Neural cell (in vitro differentiated cells): ENCODE data around the gene RC3H1. TPM values are rescaled to one million over a fixed set of nuclear protein-coding genes. Genes with fewer than 3 reads are reported as not detected.

Source experiments
- H2AFZ ChIP-seq: fragments of 200-600, 300-800 bp; sonication (generic), shearing (Covaris generic); 2 replicates; pipeline ENCODE4 v1.6.0; 2014; ENCODE audit warnings: low read depth, mild to moderate bottlenecking, antibody characterized with exemption, low read length, moderate library complexity
- H3F3A ChIP-seq: fragments of 200-600 bp; shearing (Covaris generic); 2 replicates; pipeline ENCODE4 v1.6.1; 2016; ENCODE audit warnings: mild to moderate bottlenecking, moderate library complexity, mixed read lengths, antibody characterized with exemption, low read length; ENCODE audit not compliant: insufficient read depth, poor library complexity, severe bottlenecking
- H3K27ac ChIP-seq: fragments of 200-600, 300-800 bp; sonication (generic), shearing (Covaris generic); 2 replicates; pipeline ENCODE4 v1.5.1; 2014; ENCODE audit warnings: mild to moderate bottlenecking, low read length, moderate library complexity
- H3K27me3 ChIP-seq: fragments of 300-800, 200-600 bp; sonication (generic), shearing (Covaris generic); 2 replicates; pipeline ENCODE4 v1.6.0; 2014; ENCODE audit warnings: mild to moderate bottlenecking, low read depth, low read length, moderate library complexity; ENCODE audit not compliant: insufficient read depth
- H3K36me3 ChIP-seq: fragments of 300-800, 200-600 bp; sonication (generic), shearing (Covaris generic); 2 replicates; pipeline ENCODE4 v1.5.1; 2014; ENCODE audit warnings: mild to moderate bottlenecking, antibody characterized with exemption, low read length, moderate library complexity; ENCODE audit not compliant: insufficient read depth
- H3K4me2 ChIP-seq: fragments of 300-800, 200-600 bp; sonication (generic), shearing (Covaris generic); 2 replicates; pipeline ENCODE4 v1.6.0; 2014; ENCODE audit warnings: mild to moderate bottlenecking, low read length
- H3K4me3 ChIP-seq: fragments of 300-800, 200-600 bp; sonication (generic), shearing (Covaris generic); 2 replicates; pipeline ENCODE4 v1.5.1; 2014; ENCODE audit warnings: mild to moderate bottlenecking, low read length, moderate library complexity
- H3K79me2 ChIP-seq: fragments of 200-600 bp; shearing (Covaris generic); replicated peaks from 2 replicates; pipeline ENCODE4 v1.6.0; 2014; ENCODE audit warnings: mild to moderate bottlenecking, low read length, moderate library complexity; ENCODE audit not compliant: insufficient read depth
- H3K9ac ChIP-seq: fragments of 300-800, 200-600 bp; sonication (generic), shearing (Covaris generic); 2 replicates; pipeline ENCODE4 v1.6.1; 2016; ENCODE audit warnings: mild to moderate bottlenecking, low read length, mixed read lengths
- H3K9me2 ChIP-seq: fragments of 200-600 bp; shearing (Covaris generic); 2 replicates; pipeline ENCODE4 v1.6.1; 2016; ENCODE audit warnings: mild to moderate bottlenecking, low read length, mixed read lengths; ENCODE audit not compliant: insufficient read depth
- H3K9me3 ChIP-seq: fragments of 200-600, 300-800 bp; sonication (generic), shearing (Covaris generic); 2 replicates; pipeline ENCODE4 v1.6.1; 2016; ENCODE audit warnings: mild to moderate bottlenecking, mixed run types, low read length, moderate library complexity, mixed read lengths
- H4K20me1 ChIP-seq: fragments of 200-600 bp; shearing (Covaris generic); 2 replicates; pipeline ENCODE4 v1.6.1; 2016; ENCODE audit warnings: mild to moderate bottlenecking, mixed run types; ENCODE audit not compliant: insufficient read depth
- EP300 ChIP-seq: fragments of 450-650 bp; conservative IDR thresholded peaks from 2 replicates; pipeline ENCODE4 v1.6.1; 2014; ENCODE audit warnings: antibody characterized with exemption, mild to moderate bottlenecking, moderate library complexity; ENCODE audit not compliant: poor library complexity, severe bottlenecking
- EZH2 ChIP-seq: fragments of 200-600, 300-800 bp; shearing (Covaris generic), sonication (generic); IDR thresholded peaks from 2 replicates; pipeline ENCODE4 v1.6.1; 2014; ENCODE audit warnings: antibody characterized with exemption, low read length, borderline replicate concordance, mild to moderate bottlenecking; ENCODE audit not compliant: insufficient read depth, poor library complexity, severe bottlenecking
- MXI1 ChIP-seq: fragments of 450-650 bp; conservative IDR thresholded peaks from 2 replicates; pipeline ENCODE4 v1.6.1; 2014; ENCODE audit warnings: antibody characterized with exemption, mild to moderate bottlenecking; ENCODE audit not compliant: poor library complexity, severe bottlenecking
- POLR2AphosphoS5 ChIP-seq: IDR thresholded peaks from 2 replicates; pipeline ENCODE4 v1.6.1; 2012
- RAD21 ChIP-seq: fragments of 450-650 bp; conservative IDR thresholded peaks from 2 replicates; pipeline ENCODE4 v1.6.1; 2014; ENCODE audit warnings: antibody characterized with exemption, mild to moderate bottlenecking, moderate library complexity
- REST ChIP-seq: IDR thresholded peaks from 2 replicates; pipeline ENCODE4 v1.6.1; 2012; ENCODE audit warnings: borderline replicate concordance
- SMC3 ChIP-seq: fragments of 450-650 bp; conservative IDR thresholded peaks from 2 replicates; pipeline ENCODE4 v1.6.1; 2014; ENCODE audit warnings: antibody characterized with exemption, mild to moderate bottlenecking, moderate library complexity; ENCODE audit not compliant: poor library complexity
- TAF1 ChIP-seq: IDR thresholded peaks from 2 replicates; pipeline ENCODE4 v1.6.1; 2012; ENCODE audit warnings: low read depth
- polyA plus RNA-seq: library from polyadenylated mRNA; depleted of rRNA; stranded (reverse); fragments of >200 nt; gene quantifications from 2 replicates; pipeline ENCODE4 v1.2.3, GENCODE V29; 2014
- TF ChIP-seq, protein P1 (sequence below): fragments of 450-650 bp; IDR thresholded peaks from 2 replicates; pipeline ENCODE4 v1.5.1; 2014; ENCODE audit warnings: antibody characterized with exemption, mild to moderate bottlenecking, moderate library complexity; ENCODE audit not compliant: poor library complexity, severe bottlenecking

The RC3H1 gene
- polyA plus RNA-seq, 1 donor from 2014 or later = 12.8 TPM

GRCh38 chr1:173916667-173917066 lies 105.5 kb downstream of the RC3H1 start:
- no peak overlapping the region for H3K27ac ChIP-seq
- no peak overlapping the region for H3K9ac ChIP-seq
- no peaks in the 10 kb centered on the region for H4K20me1 ChIP-seq
- H3K27me3 ChIP-seq = no peaks in the 10 kb centered on the region
- H3F3A ChIP-seq = no peaks in the 10 kb centered on the region
- no peaks in the 10 kb centered on the region for H3K9me3 ChIP-seq
- no peak overlapping the region for H2AFZ ChIP-seq
- no peaks in the 10 kb centered on the region for H3K9me2 ChIP-seq
- H3K4me3 ChIP-seq = no peak overlapping the region
- no peak overlapping the region for H3K4me2 ChIP-seq
- no peaks in the 10 kb centered on the region for H3K36me3 ChIP-seq
- H3K79me2 ChIP-seq = no peaks in the 10 kb centered on the region
- TF ChIP-seq SMC3 (no peak), POLR2AphosphoS5 (no peak), EZH2 (no peak)

DNA sequence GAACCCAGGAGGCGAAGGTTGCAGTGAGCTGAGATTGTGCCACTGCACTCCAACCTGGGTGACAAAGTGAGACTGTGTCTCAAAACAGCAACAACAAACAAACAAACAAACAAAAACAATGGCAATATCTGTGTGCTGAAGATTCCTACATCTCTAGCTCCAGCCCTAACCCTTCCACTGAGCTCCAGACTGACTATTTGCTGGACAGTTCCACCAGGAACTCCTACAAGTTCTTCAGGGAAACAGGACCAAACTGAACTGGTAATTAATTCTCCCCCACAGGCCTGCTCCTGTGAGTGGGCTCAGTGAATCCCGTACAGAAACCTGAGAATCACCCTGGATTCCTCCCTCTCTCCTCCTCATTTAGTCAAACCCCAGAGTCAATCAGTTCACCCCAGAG lies 106.6 kb downstream of the RC3H1 start:
- Histone ChIP-seq H3K36me3 (no peaks in the 10 kb centered on the region), H3K79me2 (no peaks in the 10 kb centered on the region), H3K9me3 (no peaks in the 10 kb centered on the region), H2AFZ (no peak overlapping the region), H3K4me3 (no peak overlapping the region), H3K4me2 (no peak overlapping the region), H3K9me2 (no peaks in the 10 kb centered on the region), H3K9ac (no peak overlapping the region), H4K20me1 (no peaks in the 10 kb centered on the region), H3F3A (no peaks in the 10 kb centered on the region), H3K27ac (no peak overlapping the region), H3K27me3 (no peaks in the 10 kb centered on the region)
- TF ChIP-seq EZH2 (no peak), TAF1 (no peak), SMC3 (no peak), MXI1 (no peak), POLR2AphosphoS5 (no peak), RAD21 (no peak), EP300 (no peak), REST (no peak)
- TF ChIP-seq, protein P1, sequence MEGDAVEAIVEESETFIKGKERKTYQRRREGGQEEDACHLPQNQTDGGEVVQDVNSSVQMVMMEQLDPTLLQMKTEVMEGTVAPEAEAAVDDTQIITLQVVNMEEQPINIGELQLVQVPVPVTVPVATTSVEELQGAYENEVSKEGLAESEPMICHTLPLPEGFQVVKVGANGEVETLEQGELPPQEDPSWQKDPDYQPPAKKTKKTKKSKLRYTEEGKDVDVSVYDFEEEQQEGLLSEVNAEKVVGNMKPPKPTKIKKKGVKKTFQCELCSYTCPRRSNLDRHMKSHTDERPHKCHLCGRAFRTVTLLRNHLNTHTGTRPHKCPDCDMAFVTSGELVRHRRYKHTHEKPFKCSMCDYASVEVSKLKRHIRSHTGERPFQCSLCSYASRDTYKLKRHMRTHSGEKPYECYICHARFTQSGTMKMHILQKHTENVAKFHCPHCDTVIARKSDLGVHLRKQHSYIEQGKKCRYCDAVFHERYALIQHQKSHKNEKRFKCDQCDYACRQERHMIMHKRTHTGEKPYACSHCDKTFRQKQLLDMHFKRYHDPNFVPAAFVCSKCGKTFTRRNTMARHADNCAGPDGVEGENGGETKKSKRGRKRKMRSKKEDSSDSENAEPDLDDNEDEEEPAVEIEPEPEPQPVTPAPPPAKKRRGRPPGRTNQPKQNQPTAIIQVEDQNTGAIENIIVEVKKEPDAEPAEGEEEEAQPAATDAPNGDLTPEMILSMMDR = no peak

GRCh38 chr1:173914366-173914871 lies 107.7 kb downstream of the RC3H1 start:
- no peaks in the 10 kb centered on the region for H3K79me2 ChIP-seq
- no peak overlapping the region for H3K4me2 ChIP-seq
- TF ChIP-seq POLR2AphosphoS5 (no peak), REST (no peak), SMC3 (no peak), EZH2 (no peak)
- H2AFZ ChIP-seq = no peak overlapping the region
- no peaks in the 10 kb centered on the region for H3F3A ChIP-seq
- no peak overlapping the region for H3K27ac ChIP-seq
- no peak overlapping the region for H3K4me3 ChIP-seq
- no peaks in the 10 kb centered on the region for H3K36me3 ChIP-seq
- H3K9me2 ChIP-seq = no peaks in the 10 kb centered on the region
- no peaks in the 10 kb centered on the region for H3K9me3 ChIP-seq
- H3K9ac ChIP-seq = no peak overlapping the region
- no peaks in the 10 kb centered on the region for H3K27me3 ChIP-seq
- H4K20me1 ChIP-seq = no peaks in the 10 kb centered on the region
